Left forelimb (tissue), 1 donor: ENCODE results near the gene ARID4B.
"Not testable (repeated sequence)": the region's sequence is repeated elsewhere in the genome, so short reads cannot be mapped to it uniquely, and the experiment has no call there.

Source experiments
- DNase-seq: peaks from one replicate; pipeline ENCODE4 v3.0.0-alpha.2; 2018; ENCODE audit warnings: low spot score

Gene ARID4B

GRCh38 chr1:235329139-235329902 lies 1.3 kb upstream of the ARID4B start:
- peak; percentile 65 for DNase-seq

- peak; percentile 100 for DNase-seq
Observed at GRCh38 chr1:235328271-235329138, 526 bp upstream of the ARID4B start, which contains the start of gene GGPS1. GGPS1 (plus strand) TSS chr1:235328570; CDS start chr1:235335265, 6,695 bp downstream.

DNA sequence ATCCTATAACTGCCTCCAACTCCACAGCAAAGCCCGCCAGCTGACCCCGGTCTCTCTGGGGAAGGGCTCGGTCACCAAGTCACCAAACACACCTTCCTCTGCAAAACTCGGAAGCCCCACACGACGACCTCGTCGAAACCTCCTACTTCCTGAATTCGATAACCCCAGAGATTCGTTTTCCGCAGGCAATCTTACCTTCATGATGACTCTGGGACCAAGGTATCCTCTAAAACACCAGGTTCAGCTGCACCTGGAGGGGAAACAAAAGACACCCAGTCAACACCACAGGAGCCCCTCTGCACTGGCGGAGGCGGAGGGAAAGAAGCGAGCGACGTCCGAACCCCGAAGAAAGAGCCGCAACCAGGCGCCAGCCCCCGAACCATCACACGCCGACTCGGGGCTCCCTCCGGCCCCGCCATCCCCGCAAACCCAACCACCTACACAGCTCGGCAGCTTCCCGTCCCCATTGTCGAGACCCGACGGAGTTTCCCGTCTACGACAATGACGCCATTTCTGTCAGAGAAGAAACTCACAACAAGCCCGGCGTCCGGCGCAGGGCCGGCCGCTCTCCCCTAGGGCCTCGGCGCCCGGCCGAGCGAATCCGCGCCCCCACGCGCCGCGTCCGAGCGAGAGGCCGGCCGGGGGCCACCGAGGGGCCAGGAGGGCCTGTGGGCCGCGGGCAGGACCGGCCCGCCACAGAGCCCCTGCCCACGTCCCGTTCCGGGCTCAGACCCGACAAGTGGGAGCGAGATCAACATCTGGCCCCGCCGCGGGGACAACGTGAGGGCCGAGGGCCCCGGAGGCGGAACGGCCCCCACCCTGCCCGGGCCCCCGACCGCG lies 1.0 kb downstream of the ARID4B start:
- peak; percentile 76 for DNase-seq

DNA sequence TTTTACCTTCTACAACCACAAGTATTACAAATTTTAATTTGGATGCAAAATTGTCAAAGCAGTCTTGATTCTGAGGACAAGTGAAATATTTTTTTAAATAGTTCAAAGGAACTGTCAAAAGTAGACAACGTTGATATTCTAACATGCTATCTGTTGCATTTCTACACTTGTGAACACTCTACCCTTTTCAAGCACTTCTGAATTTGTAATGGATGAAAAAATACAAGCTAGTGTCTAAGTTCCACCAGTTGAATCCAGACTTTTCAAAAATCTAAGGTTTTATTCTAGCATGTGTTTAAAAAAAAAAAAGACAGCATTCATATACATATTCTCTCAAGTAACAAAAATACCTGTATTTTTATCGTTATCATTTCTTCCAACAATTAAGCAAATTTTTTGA lies 2.1 kb downstream of the ARID4B start:
- no peak for DNase-seq

DNA sequence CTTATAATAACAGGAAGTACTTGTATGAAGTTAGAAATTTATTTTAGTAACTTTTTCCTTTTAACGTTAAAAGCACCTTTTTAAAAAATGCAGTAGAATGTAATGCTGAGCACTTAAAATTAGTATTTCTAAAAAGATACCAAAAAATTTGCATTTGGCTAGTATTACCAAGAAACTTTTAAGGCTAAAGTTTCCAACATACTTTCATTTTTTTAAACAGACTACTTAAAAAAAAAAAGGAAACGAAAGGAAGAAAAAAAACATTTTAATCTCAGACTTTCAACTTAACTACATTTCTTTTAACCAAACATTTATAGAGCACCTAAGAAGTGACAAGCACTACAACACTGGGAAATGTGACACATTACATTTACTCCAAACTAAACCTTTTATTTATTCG lies 2.8 kb downstream of the ARID4B start:
- DNase-seq, result no peak

GRCh38 chr1:235324296-235324695 lies 3.7 kb downstream of the ARID4B start:
- no peak for DNase-seq

DNA sequence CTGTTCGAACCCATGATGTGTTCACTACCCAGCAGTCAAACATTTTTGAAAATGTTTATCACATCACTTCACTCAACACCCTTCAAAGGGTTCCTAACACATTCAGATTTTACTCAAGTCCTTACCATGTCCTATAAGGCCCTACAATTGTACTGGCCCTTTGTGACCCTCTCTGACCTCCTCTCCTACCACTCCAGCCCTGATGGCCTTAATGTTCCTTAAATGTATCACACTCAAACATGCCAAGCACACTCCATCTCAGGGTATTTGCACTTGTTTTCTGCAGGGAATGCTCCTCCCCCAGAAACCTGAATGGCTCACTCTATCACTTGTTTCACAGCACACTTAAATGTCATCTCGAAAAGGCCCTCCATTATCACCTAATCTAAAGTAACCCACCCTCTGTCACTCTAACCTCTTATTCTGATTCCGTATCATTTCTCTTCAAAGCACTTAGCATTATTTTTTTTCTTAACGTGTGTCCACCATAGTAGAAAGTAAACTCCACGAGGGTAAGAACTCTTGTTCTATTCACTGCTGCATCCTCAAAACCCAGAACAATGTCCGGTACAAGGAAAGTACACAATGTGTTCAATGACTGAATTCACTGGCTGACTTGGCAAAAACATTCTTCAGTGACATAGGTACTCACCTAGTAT lies 7.3 kb downstream of the ARID4B start:
- DNase-seq, result no peak

- no peak for DNase-seq
Observed at GRCh38 chr1:235319255-235319654, 8.7 kb downstream of the ARID4B start.

DNA sequence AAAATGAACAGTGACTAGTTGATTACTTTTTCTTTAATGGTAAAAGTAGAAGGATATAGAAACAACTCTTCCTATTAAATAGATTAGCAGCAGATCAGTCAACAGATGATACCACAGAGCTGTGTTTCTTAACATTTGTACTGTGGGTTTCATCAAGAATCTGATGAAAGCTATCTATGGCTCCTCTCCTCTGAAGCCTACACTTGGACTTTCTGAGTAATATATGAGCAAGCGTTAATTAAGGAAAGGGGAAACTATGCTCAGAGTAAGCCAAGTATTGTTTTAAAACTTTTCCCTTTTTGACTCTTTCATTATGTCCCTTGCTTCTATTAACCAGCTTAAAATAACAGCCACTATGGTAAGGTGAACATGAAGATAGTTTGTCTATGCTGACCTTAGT lies 10.8 kb downstream of the ARID4B start:
- no peak for DNase-seq

- DNase-seq, result no peak
Observed at GRCh38 chr1:235315735-235316134, 12.2 kb downstream of the ARID4B start.

DNA sequence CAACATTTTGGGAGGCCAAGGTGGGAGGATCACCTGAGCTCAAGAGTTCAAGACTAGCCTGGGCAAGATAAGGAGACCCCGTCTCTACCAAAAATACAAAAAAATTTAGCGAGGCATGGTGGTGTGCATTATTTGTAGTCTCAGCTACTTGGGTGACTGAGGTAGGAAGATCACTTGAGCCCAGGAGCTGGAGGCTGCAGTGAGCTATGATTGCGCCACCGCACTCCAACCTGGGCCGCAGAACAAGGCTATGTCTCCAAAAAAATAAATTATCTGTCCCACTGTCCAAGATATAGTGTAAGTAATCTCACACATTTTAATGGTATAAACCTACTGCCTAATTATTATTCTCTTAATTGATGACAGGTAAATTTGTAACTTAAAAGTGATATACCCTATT lies 12.8 kb downstream of the ARID4B start:
- DNase-seq, result no peak

DNA sequence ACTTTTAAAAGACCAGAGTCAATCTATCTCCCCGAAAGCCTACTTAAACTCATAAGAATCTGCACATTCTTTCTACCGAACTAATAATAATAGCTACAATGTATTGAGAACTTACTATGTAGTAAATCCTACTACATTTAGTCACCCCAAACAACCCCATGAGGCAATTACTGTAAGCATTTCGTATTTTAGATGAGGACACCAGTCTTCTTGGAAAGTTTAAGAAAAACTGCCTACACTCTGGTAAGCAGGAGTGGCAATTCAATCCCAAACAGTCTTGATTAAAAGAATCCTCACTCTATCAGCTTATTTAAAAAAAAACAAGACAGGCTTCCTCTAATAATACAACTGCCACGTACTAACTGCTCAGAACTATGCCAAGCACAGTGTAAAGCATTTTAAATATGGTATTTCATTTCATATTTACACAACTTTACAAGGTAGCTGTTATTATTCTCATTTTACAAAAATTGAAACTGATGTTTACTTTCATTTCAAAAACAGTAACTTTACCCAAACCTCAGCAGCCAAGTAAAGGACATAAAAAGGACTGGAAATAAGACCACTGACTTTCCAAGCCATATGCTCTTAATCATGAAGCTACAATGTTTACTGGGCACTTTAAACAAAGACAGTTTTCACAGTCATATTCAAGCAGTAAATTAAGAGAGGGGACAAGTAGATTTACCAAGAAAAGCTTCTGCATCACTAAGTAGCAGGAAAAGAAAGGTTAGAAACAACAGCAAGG lies 13.9 kb downstream of the ARID4B start:
- no peak for DNase-seq

- DNase-seq, result no peak
Observed at GRCh38 chr1:235313262-235313661, 14.7 kb downstream of the ARID4B start.

GRCh38 chr1:235309206-235309605 lies 18.8 kb downstream of the ARID4B start:
- not testable (repeated sequence) for DNase-seq

DNA sequence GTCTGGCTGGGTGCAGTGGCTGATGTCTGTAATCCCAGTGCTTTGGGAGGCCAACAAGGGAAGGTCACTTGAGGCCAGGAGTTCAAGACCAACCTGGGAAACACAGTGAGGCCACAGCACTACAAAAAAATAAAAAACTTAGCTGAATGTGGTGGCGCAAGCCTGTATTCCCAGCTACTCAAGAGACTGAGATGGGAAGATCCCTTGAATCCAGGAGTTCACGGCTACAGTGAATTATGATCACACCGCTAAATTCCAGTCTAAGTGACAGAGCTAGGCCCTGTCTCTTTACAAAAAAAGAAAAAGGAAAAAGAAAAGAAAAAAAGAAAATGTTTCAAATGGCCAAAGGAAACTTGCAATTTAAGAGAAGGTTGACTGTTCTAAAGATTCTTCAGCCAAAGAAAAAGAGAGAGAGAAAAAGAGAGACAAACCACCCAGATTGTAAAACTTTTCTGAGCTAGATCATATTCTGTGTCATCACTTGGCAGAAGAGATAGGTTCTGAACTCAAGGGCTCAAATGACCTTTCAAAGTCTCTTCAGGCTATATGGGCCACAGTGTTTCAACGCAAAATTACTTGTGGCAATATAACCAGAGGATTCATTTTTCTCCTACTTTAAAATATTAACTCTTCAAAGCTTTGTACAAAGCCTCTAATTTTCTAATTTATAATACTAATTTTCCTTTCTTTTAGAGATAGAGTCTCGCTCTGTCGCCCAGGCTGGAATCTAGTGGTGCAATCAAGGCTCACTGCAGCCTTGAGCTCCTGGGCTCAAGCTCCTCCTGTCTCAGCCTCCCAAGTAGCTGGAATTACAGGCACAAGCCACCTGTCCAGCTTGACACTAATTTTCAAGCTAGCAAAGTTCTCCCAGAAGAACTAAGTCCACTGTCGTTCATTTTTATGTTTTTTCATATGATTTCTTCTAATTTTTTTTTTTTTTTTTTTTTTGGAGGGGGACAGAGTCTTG lies 20.5 kb downstream of the ARID4B start:
- DNase-seq, result no peak

GRCh38 chr1:235304549-235305451 lies 23.2 kb downstream of the ARID4B start:
- DNase-seq, result no peak

- DNase-seq, result no peak
Observed at GRCh38 chr1:235302143-235302542, 25.8 kb downstream of the ARID4B start.

- no peak for DNase-seq
Observed at GRCh38 chr1:235299169-235299858, 28.7 kb downstream of the ARID4B start.
